K562 (cell line): Measurements from ENCODE around the gene OR8S1. TPM values are rescaled to one million over a fixed set of nuclear protein-coding genes. Genes with fewer than 3 reads are reported as not detected.

ENCODE experiments used
- ATAC-seq: fragments of 200-7000 bp; cut with Tn5 transposase; 3 replicates; pipeline ENCODE4 v1.9.1; 2020; ENCODE audit warnings: moderate library complexity
- BruUV-seq: library from RNA; stranded (reverse); fragments of 400-500 nt; replicated peaks from 2 replicates; lab custom pipeline; 2021; lab: Mats Ljungman, UMichigan
- CTCF ChIA-PET: fragments of 300-600 bp; formaldehyde crosslinking; extraction: SDS; loops from one replicate; lab custom pipeline; 2021; ENCODE audit warnings: low intra/inter-chr PET ratio; lab: Yijun Ruan, JAX
- POLR2A ChIA-PET: fragments of 300-600, 350-650 bp; sonication (Branson Sonifier 250); formaldehyde crosslinking; extraction: SDS; loops from one replicate; lab custom pipeline; 2021; ENCODE audit warnings: antibody characterized with exemption, inconsistent platforms; lab: Yijun Ruan, JAX
- DNase-seq, 4 experiments: peaks; one replicate each; pipeline versions ENCODE4 v3.0.0 to v3.0.0-alpha.2; 2011 to 2018; ENCODE audit warnings: low spot score in 3 of 4, mixed read lengths in 3 of 4; ENCODE audit errors: extremely low read depth in 1 of 4
- FAIRE-seq: peaks from 2 replicates; lab custom pipeline; 2011; peaks lifted over from hg19 to GRCh38; lab: Jason Lieb, UNC
- H2AFZ ChIP-seq: 2 replicates; pipeline ENCODE4 v1.6.0; 2011; ENCODE audit warnings: low read depth, low read length, control low read depth, inconsistent platforms
- H3K27ac ChIP-seq: fragments of 200-600 bp; 3 replicates; pipeline ENCODE4 v1.8.0; 2011; ENCODE audit warnings: low read depth, mild to moderate bottlenecking, control low read depth, inconsistent platforms, low read length, moderate library complexity, mixed read lengths; ENCODE audit errors: extremely low read depth
- H3K27me3 ChIP-seq, 2 experiments: fragments of 300-600 bp in 1 of 2; 2 replicates in 1 of 2; 3 replicates in 1 of 2; pipeline versions ENCODE4 v1.6.0 to v1.8.0; 2011; ENCODE audit warnings: inconsistent platforms in 2 of 2, low read length in 2 of 2, mild to moderate bottlenecking in 1 of 2, mixed read lengths in 1 of 2, moderate library complexity in 1 of 2; ENCODE audit not compliant: control insufficient read depth in 2 of 2, insufficient read depth in 2 of 2
- H3K36me3 ChIP-seq: fragments of 300-600 bp; 3 replicates; pipeline ENCODE4 v1.8.0; 2011; ENCODE audit warnings: mild to moderate bottlenecking, low read length, inconsistent platforms; ENCODE audit not compliant: control insufficient read depth, insufficient read depth
- H3K4me1 ChIP-seq, 2 experiments: fragments of 200-600 bp in 1 of 2; replicated peaks in 1 of 2; 2 replicates in 1 of 2; 3 replicates in 1 of 2; pipeline versions ENCODE4 v1.5.1 to v1.8.0; 2011; ENCODE audit warnings: inconsistent platforms in 2 of 2, low read length in 2 of 2, mild to moderate bottlenecking in 1 of 2, mixed read lengths in 1 of 2, moderate library complexity in 1 of 2; ENCODE audit not compliant: control insufficient read depth in 2 of 2, insufficient read depth in 2 of 2
- H3K4me2 ChIP-seq: 2 replicates; pipeline ENCODE4 v1.6.1; 2011; ENCODE audit warnings: low read length, control low read depth, inconsistent platforms, mixed read lengths; ENCODE audit not compliant: insufficient read depth
- H3K4me3 ChIP-seq: fragments of 200-600 bp; sonication (generic), shearing (Covaris generic); 2 replicates; pipeline ENCODE4 v1.5.1; 2016; ENCODE audit warnings: control low read depth, inconsistent platforms
- H3K79me2 ChIP-seq: fragments of 200-600 bp; 3 replicates; pipeline ENCODE4 v1.8.0; 2011; ENCODE audit warnings: low read length, inconsistent platforms; ENCODE audit not compliant: control insufficient read depth, insufficient read depth
- H3K9ac ChIP-seq, 2 experiments: 2 replicates each; pipeline versions ENCODE4 v1.6.0 to v1.6.1; 2011; ENCODE audit warnings: low read depth in 2 of 2, low read length in 2 of 2, control low read depth in 1 of 2, inconsistent platforms in 1 of 2, mild to moderate bottlenecking in 1 of 2, mixed read lengths in 1 of 2; ENCODE audit not compliant: insufficient read depth in 1 of 2
- H3K9me1 ChIP-seq: one replicate; pipeline ENCODE4 v1.6.0; 2011; ENCODE audit warnings: inconsistent platforms, mild to moderate bottlenecking, low read length, moderate library complexity; ENCODE audit not compliant: control insufficient read depth, insufficient read depth
- H3K9me3 ChIP-seq: replicated peaks from 2 replicates; pipeline ENCODE4 v1.5.1; 2011; ENCODE audit warnings: low read depth, low read length, inconsistent platforms; ENCODE audit not compliant: control insufficient read depth, insufficient read depth
- H4K20me1 ChIP-seq: replicated peaks from 2 replicates; pipeline ENCODE4 v1.6.1; 2011; ENCODE audit warnings: low read length, inconsistent platforms, mixed read lengths; ENCODE audit not compliant: control insufficient read depth, insufficient read depth
- CCNT2 ChIP-seq: IDR thresholded peaks from 2 replicates; pipeline ENCODE4 v1.6.1; 2011; ENCODE audit warnings: borderline replicate concordance, low read depth, mild to moderate bottlenecking, moderate library complexity, mixed read lengths, low read length; ENCODE audit not compliant: insufficient read length; ENCODE audit errors: extremely low read depth
- ESRRA ChIP-seq: fragments of 450-650 bp; IDR thresholded peaks from 2 replicates; pipeline ENCODE4 v1.6.1; 2014; ENCODE audit warnings: low read depth, mild to moderate bottlenecking, moderate library complexity, borderline replicate concordance
- HMBOX1 ChIP-seq: sonication (generic); IDR thresholded peaks from 2 replicates; pipeline ENCODE4 v1.6.1; 2016
- KDM5B ChIP-seq: fragments of 200-600 bp; sonication (generic); IDR thresholded peaks from 2 replicates; pipeline ENCODE4 v1.6.1; 2012; ENCODE audit warnings: low read depth, mild to moderate bottlenecking, moderate library complexity, low read length, control low read depth, inconsistent platforms; ENCODE audit not compliant: insufficient replicate concordance
- POU5F1 ChIP-seq: fragments of 150-350 bp; IDR thresholded peaks from 2 replicates; pipeline ENCODE4 v1.6.1; 2014; ENCODE audit warnings: borderline replicate concordance, low read length, low read depth, mild to moderate bottlenecking; ENCODE audit not compliant: partially characterized antibody
- RBM15 ChIP-seq: fragments of 200-400 bp; formaldehyde crosslinking; IDR thresholded peaks from 2 replicates; pipeline ENCODE4 v1.6.1; 2018; ENCODE audit warnings: mild to moderate bottlenecking, low read length, moderate library complexity; ENCODE audit not compliant: insufficient read depth
- REST ChIP-seq, 2 experiments: fragments of 450-650 bp; formaldehyde crosslinking in 1 of 2; IDR thresholded peaks; 2 replicates each; pipeline versions ENCODE4 v1.4.0 to v1.6.1; 2014 to 2020; ENCODE audit warnings: mild to moderate bottlenecking in 2 of 2, borderline replicate concordance in 1 of 2, low read depth in 1 of 2
- SMC3 ChIP-seq: conservative IDR thresholded peaks from 2 replicates; pipeline ENCODE4 v1.6.1; 2011; ENCODE audit warnings: low read depth, low read length, improper control_type of control experiment; ENCODE audit not compliant: insufficient read depth
- YY1 ChIP-seq, 3 experiments: IDR thresholded peaks; 2 replicates each; pipeline ENCODE4 v1.6.1; 2011; ENCODE audit warnings: low read length in 2 of 3, mild to moderate bottlenecking in 2 of 3, moderate library complexity in 2 of 3, borderline replicate concordance in 1 of 3, control low read depth in 1 of 3, low read depth in 1 of 3; ENCODE audit not compliant: insufficient read depth in 3 of 3, insufficient replicate concordance in 2 of 3, control insufficient read depth in 1 of 3, insufficient read length in 1 of 3; ENCODE audit errors: extremely low read depth in 1 of 3
- WGBS: fragments of 100-300 bp; shearing (Covaris generic); methylation state at CpG from one replicate; pipeline ENCODE4 v1.1.6; 2016; ENCODE audit warnings: low coverage, mixed read lengths; ENCODE audit not compliant: insufficient coverage; ENCODE audit errors: missing lambda C conversion rate; 5-methylcytosine and 5-hydroxymethylcytosine counted together
- in situ Hi-C: fragments of 300-500 bp; cut with MboI; formaldehyde crosslinking; loops from 4 replicates; pipeline ENCODE4 v1.15.0; 2018; ENCODE audit warnings: inconsistent platforms, mixed read lengths
- intact Hi-C: fragments of 100-400 bp; cut with micrococcal nuclease; formaldehyde crosslinking; loops from 2 replicates; pipeline ENCODE4 v1.14.2; 2022
- polyA plus RNA-seq, 8 experiments: library from polyadenylated mRNA; depleted of rRNA in 4 of 8; stranded (reverse) in 5 of 8; unstranded in 3 of 8; fragments of >200 nt; fragmentation: Nextera tagmentation in 2 of 8; fragmentation: Illumina TruSeq in 1 of 8; extraction: Ambion mirVana in 2 of 8; extraction: Trizol in 1 of 8; gene quantifications; 2 replicates each; pipeline versions ENCODE4 v1.2.1 to v1.2.3, GENCODE V29; 2011 to 2014; ENCODE audit warnings: inconsistent platforms in 1 of 8, missing spikeins in 1 of 8
- total RNA-seq, 7 experiments: library from RNA; depleted of rRNA in 6 of 7; stranded (reverse); fragments of >200 nt in 6 of 7; fragmentation: Illumina TruSeq in 2 of 7; extraction: Trizol in 2 of 7; gene quantifications; 2 replicates each; pipeline versions ENCODE4 v1.2.1 to v1.2.3, GENCODE V29; 2011 to 2021; ENCODE audit warnings: low replicate concordance in 1 of 7

Gene OR8S1
- total and polyA plus RNA-seq, 9 of the 15 experiments (the other 6 are each of a cell fraction or from before 2014, with no cell fraction given), result not detected

GRCh38 chr12:48542300-48542928 lies 17.0 kb downstream of the OR8S1 start:
- peak; percentile 79 for FAIRE-seq
- Histone ChIP-seq H3K9ac (no peak overlapping the region), H3K79me2 (no peaks in the 10 kb centered on the region), H3K27me3 (no peaks in the 10 kb centered on the region), H4K20me1 (no peaks in the 10 kb centered on the region), H3K27ac (no peak overlapping the region), H3K9me1 (no peaks in the 10 kb centered on the region), H3K4me1 (peaks cover 0 to 4% of the 10 kb centered on the region in 2 experiments; a peak in 2 of 5 replicates), H2AFZ (0 out of 2 replicates have a peak overlapping the region, but pooled peaks have one; percentile 15), H3K4me3 (no peak overlapping the region), H3K9me3 (no peaks in the 10 kb centered on the region), H3K36me3 (no peaks in the 10 kb centered on the region), H3K4me2 (no peak overlapping the region)
- in situ Hi-C loops (loop anchor here (5.0 to 25.0 kb wide), 2 partner anchors 75 to 245 kb away; partner anchors contain the start of gene ADCY6), intact Hi-C loops (loop anchor here (1.0 to 5.0 kb wide), 3 partner anchors 60 to 253 kb away; no protein-coding TSS in a partner anchor)
- 24% methylated on average over 8 of the region's 8 CpGs for WGBS
- ATAC-seq, result peak; percentile 90
- ChIA-PET POLR2A (interaction anchor here (0.8 kb wide), 1 partner anchor 70 kb away, joined by 4 read pairs; the partner anchor contains the start of gene ANP32D), CTCF (interaction anchor here (0.5 to 7.6 kb wide), 3 partner anchors 69 to 253 kb away, joined by 3 to 91 read pairs (median 18); no protein-coding TSS in a partner anchor)
- DNase-seq, result peak; percentile 50 to 74 (median 54)
- no TSS peak for BruUV-seq
- peak; percentile 86 for TF ChIP-seq HMBOX1
- no peak for TF ChIP-seq POU5F1
- TF ChIP-seq REST (IDR thresholded peaks at IDR 0.05; ENCODE audit: borderline replicate concordance), result peak; percentile 92
- no peak for TF ChIP-seq REST (CRISPR knock-in tag; IDR thresholded peaks at IDR 0.05; ENCODE audit: low read depth)
- TF ChIP-seq SMC3, result peak; percentile 97
- TF ChIP-seq RBM15, result no peak
- TF ChIP-seq KDM5B, result no peak
- TF ChIP-seq CCNT2, result no peak
- peak in 1 of 3 experiments; percentile 49 for TF ChIP-seq YY1 (IDR thresholded peaks at IDR 0.05; ENCODE audit: borderline replicate concordance in 1 of 3, control insufficient read depth in 1 of 3, extremely low read depth in 1 of 3, insufficient read depth in 3 of 3, insufficient read length in 1 of 3, insufficient replicate concordance in 2 of 3, low read depth in 1 of 3, low read length in 2 of 3)
- TF ChIP-seq ESRRA, result no peak
